Measurements from ENCODE around the gene TFDP2. TPM values are rescaled to one million over a fixed set of nuclear protein-coding genes. Genes with fewer than 3 reads are reported as not detected.

Gene TFDP2
- total RNA-seq, 1 experiment from 2014 or later: 76.0 TPM

- H3K4ac ChIP-seq (ENCODE audit: low read depth, low read length): no peak overlapping the region
- no peaks in the 10 kb centered on the region for H3K23me2 ChIP-seq (ENCODE audit: insufficient read length, low read depth, low read length, poor library complexity, severe bottlenecking)
- H3K9me3 ChIP-seq (ENCODE audit: control insufficient read depth, low read depth, low read length): no peaks in the 10 kb centered on the region
- H3K9me3 Mint-ChIP-seq: no peaks in the 10 kb centered on the region
- H3K56ac ChIP-seq (ENCODE audit: insufficient read length, low read depth, low read length): no peak overlapping the region
- no peak overlapping the region for H2BK20ac ChIP-seq (ENCODE audit: low read depth, low read length, poor library complexity, severe bottlenecking)
- H2AK5ac ChIP-seq (ENCODE audit: insufficient read length, low read length): no peak overlapping the region
- H3T11ph ChIP-seq (ENCODE audit: low read length): no peak overlapping the region
- H2BK12ac ChIP-seq (ENCODE audit: insufficient read length, low read depth, low read length): no peak overlapping the region
- H2BK15ac ChIP-seq (ENCODE audit: low read depth, low read length): no peak overlapping the region
- no CpG with 5 or more reads among the region's 2 CpGs for WGBS (ENCODE audit: extremely low coverage, insufficient read length, low lambda C conversion rate)
- no peak overlapping the region for H2AFZ ChIP-seq (ENCODE audit: low read length)
- no peak overlapping the region for H3K9ac ChIP-seq (ENCODE audit: extremely low read depth, insufficient read length, low read length)
- H2BK5ac ChIP-seq (ENCODE audit: insufficient read length, low read length): no peak overlapping the region
- no peaks in the 10 kb centered on the region for H4K20me1 ChIP-seq (ENCODE audit: control insufficient read depth, insufficient read depth, insufficient read length)
- H2BK120ac ChIP-seq (ENCODE audit: low read depth, low read length, poor library complexity, severe bottlenecking): no peak overlapping the region
- H3K4me1 Mint-ChIP-seq: peaks cover 9 to 10% of the 10 kb centered on the region in 2 experiments
- no peak overlapping the region for H3K4me2 ChIP-seq (ENCODE audit: insufficient read depth, insufficient read length, low read length)
- H4K5ac ChIP-seq (ENCODE audit: insufficient read length, low read depth, low read length): no peak overlapping the region
- peaks cover 0 to 29% (median 27%) of the 10 kb centered on the region in 3 experiments; a peak in 5 of 7 replicates for H3K36me3 Mint-ChIP-seq (ENCODE audit: insufficient read depth in 1 of 3, low read depth in 3 of 3)
- H3K27ac ChIP-seq (ENCODE audit: insufficient read length, low read depth, low read length): no peak overlapping the region
- H3K27me3 Mint-ChIP-seq (ENCODE audit: low read depth): no peaks in the 10 kb centered on the region
- no peak overlapping the region for H3K14ac ChIP-seq (ENCODE audit: insufficient read depth, low read length)
- H3K27me3 ChIP-seq (ENCODE audit: insufficient read depth, low read length): no peaks in the 10 kb centered on the region
- H3K27ac Mint-ChIP-seq: no peak overlapping the region
- H3K23ac ChIP-seq (ENCODE audit: insufficient read length, low read depth, low read length): no peak overlapping the region
- no peak for TF ChIP-seq CTCF (conservative IDR thresholded peaks at IDR 0.05)
- no peak for DNase-seq
- H3K79me2 ChIP-seq (ENCODE audit: insufficient read depth, low read length): no peaks in the 10 kb centered on the region
- no peak overlapping the region for H3K18ac ChIP-seq (ENCODE audit: insufficient read length, low read depth, low read length)
- H3K79me1 ChIP-seq (ENCODE audit: insufficient read depth, low read depth, low read length, poor library complexity, severe bottlenecking): peaks cover 2% of the 10 kb centered on the region
- 0 out of 2 replicates have a peak, but pooled peaks cover 2% of the 10 kb centered on the region for H3K4me1 ChIP-seq (ENCODE audit: insufficient read depth, low read length)
- no peak overlapping the region for H4K91ac ChIP-seq (ENCODE audit: insufficient read length, low read depth, low read length)
- no peak overlapping the region for H4K8ac ChIP-seq (replicated peaks; ENCODE audit: insufficient read length, low read depth, low read length)
- H3K4me3 Mint-ChIP-seq: no peak overlapping the region
Measured at GRCh38 chr3:141992512-141992911, 156.8 kb downstream of the TFDP2 start.
